Vagina (tissue), 2 donors: Measurements from ENCODE around the gene NBPF14.
"Not testable (repeated sequence)": the region's sequence is repeated elsewhere in the genome, so short reads cannot be mapped to it uniquely, and the experiment has no call there.

Source experiments
- POLR2A ChIP-seq, 2 donors: fragments of 450-650 bp; IDR thresholded peaks; one replicate each; pipeline ENCODE4 v1.6.1; 2017; ENCODE audit warnings: antibody characterized with exemption in 2 of 2, mild to moderate bottlenecking in 2 of 2, moderate library complexity in 2 of 2
- POLR2AphosphoS5 ChIP-seq, 2 donors: sonication (generic); formaldehyde crosslinking; IDR thresholded peaks; one replicate each; pipeline ENCODE4 v1.9.0; 2017; ENCODE audit warnings: antibody characterized with exemption in 2 of 2, mild to moderate bottlenecking in 2 of 2, low read depth in 1 of 2; ENCODE audit not compliant: insufficient read depth in 1 of 2
- TF ChIP-seq, protein P1 (sequence below), 3 experiments: fragments of 450-650 bp in 2 of 3; fragments of 200-600 bp in 1 of 3; sonication (generic) in 1 of 3; IDR thresholded peaks; one replicate each; pipeline ENCODE4 v1.5.1; 2017 to 2019; ENCODE audit warnings: antibody characterized with exemption in 3 of 3, mild to moderate bottlenecking in 2 of 3, moderate library complexity in 2 of 3

DNA sequence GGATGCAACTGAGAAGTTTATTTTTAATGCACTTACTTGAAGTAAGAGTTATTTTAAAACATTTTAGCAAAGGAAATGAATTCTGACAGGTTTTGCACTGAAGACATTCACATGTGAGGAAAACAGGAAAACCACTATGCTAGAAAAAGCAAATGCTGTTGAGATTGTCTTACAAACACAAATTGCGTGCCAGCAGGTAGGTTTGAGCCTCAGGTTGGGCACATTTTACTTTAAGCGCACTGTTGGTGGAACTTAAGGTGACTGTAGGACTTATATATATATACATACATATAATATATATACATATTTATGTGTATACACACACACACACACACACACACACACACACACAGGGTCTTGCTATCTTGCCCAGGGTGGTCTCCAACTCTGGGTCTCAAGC lies 69.2 kb downstream of the NBPF14 start:
- TF ChIP-seq, protein P1, sequence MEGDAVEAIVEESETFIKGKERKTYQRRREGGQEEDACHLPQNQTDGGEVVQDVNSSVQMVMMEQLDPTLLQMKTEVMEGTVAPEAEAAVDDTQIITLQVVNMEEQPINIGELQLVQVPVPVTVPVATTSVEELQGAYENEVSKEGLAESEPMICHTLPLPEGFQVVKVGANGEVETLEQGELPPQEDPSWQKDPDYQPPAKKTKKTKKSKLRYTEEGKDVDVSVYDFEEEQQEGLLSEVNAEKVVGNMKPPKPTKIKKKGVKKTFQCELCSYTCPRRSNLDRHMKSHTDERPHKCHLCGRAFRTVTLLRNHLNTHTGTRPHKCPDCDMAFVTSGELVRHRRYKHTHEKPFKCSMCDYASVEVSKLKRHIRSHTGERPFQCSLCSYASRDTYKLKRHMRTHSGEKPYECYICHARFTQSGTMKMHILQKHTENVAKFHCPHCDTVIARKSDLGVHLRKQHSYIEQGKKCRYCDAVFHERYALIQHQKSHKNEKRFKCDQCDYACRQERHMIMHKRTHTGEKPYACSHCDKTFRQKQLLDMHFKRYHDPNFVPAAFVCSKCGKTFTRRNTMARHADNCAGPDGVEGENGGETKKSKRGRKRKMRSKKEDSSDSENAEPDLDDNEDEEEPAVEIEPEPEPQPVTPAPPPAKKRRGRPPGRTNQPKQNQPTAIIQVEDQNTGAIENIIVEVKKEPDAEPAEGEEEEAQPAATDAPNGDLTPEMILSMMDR (IDR thresholded peaks at IDR 0.05): not testable (repeated sequence)
- not testable (repeated sequence) for TF ChIP-seq POLR2AphosphoS5 (IDR thresholded peaks at IDR 0.05; ENCODE audit: insufficient read depth in 1 of 2, low read depth in 1 of 2); POLR2A (IDR thresholded peaks at IDR 0.05)
